ENCODE measurements around the gene TIMP3.
"Not testable (repeated sequence)": the region's sequence is repeated elsewhere in the genome, so short reads cannot be mapped to it uniquely, and the experiment has no call there.

The TIMP3 gene

DNA sequence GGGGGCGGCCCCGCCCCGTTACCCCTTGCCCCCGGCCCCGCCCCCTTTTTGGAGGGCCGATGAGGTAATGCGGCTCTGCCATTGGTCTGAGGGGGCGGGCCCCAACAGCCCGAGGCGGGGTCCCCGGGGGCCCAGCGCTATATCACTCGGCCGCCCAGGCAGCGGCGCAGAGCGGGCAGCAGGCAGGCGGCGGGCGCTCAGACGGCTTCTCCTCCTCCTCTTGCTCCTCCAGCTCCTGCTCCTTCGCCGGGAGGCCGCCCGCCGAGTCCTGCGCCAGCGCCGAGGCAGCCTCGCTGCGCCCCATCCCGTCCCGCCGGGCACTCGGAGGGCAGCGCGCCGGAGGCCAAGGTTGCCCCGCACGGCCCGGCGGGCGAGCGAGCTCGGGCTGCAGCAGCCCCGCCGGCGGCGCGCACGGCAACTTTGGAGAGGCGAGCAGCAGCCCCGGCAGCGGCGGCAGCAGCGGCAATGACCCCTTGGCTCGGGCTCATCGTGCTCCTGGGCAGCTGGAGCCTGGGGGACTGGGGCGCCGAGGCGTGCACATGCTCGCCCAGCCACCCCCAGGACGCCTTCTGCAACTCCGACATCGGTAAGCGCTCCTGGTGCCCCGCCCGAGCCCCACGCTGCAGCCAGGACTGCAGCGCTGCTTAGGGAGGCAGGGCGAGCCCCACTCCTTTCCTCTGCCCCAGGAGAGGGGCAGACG lies at the start of gene TIMP3:
Gene TIMP3 (plus strand): TSS at position 169 of the 700 bp plus-strand sequence. CDS start 297 bp downstream, at position 466.
- H3K27ac ChIP-seq, result no peak within 1 kb of the TSS; the same call in 1 of the 2 replicates
- no peak for TF ChIP-seq CTCF (conservative IDR thresholded peaks at IDR 0.05)

GRCh38 chr22:32752326-32752725 lies 49.2 kb upstream of the TIMP3 start:
- no peak overlapping the region for H3K27ac ChIP-seq
- TF ChIP-seq CTCF (conservative IDR thresholded peaks at IDR 0.05), result no peak

- no peak for TF ChIP-seq CTCF (conservative IDR thresholded peaks at IDR 0.05)
- no peak overlapping the region for H3K27ac ChIP-seq
Observed at GRCh38 chr22:32752816-32753520, 48.5 kb upstream of the TIMP3 start.

DNA sequence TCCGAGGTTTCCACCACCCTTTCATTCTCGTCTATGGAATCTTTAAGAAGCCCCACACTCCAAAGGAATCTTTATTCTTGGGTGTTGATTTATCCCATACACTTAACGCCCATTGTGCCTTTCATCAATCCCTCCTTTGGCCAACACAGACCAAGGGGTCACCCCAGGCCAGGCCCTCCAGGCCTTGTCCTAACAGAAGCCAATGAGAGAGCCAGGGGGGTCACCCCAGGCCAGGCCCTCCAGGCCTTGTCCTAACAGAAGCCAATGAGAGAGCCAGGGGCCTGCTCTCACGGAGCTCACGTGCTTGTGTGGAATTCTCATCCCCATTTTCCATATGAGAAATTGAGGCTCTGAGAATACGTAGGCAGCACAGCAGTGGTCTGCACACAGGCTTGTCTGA lies 47.9 kb upstream of the TIMP3 start:
- H3K27ac ChIP-seq, result no peak overlapping the region
- TF ChIP-seq CTCF (conservative IDR thresholded peaks at IDR 0.05), result no peak

GRCh38 chr22:32754413-32755041 lies 47.0 kb upstream of the TIMP3 start:
- no peak for TF ChIP-seq CTCF (conservative IDR thresholded peaks at IDR 0.05)
- no peak overlapping the region for H3K27ac ChIP-seq

- H3K27ac ChIP-seq, result not testable (repeated sequence)
Observed at GRCh38 chr22:32757086-32757762, 44.3 kb upstream of the TIMP3 start.

GRCh38 chr22:32758866-32759385 lies 42.6 kb upstream of the TIMP3 start:
- TF ChIP-seq CTCF (conservative IDR thresholded peaks at IDR 0.05), result no peak
- H3K27ac ChIP-seq, result no peak overlapping the region

Data from VCaP (cell line).